Measurements from ENCODE around the gene TIMM17B. TPM values are rescaled to one million over a fixed set of nuclear protein-coding genes. Genes with fewer than 3 reads are reported as not detected.

The TIMM17B gene
- total and polyA plus RNA-seq, 2 donors (not counting 1 experiment from before 2014, with no cell fraction given), result 50.0 to 63.9 TPM

DNA sequence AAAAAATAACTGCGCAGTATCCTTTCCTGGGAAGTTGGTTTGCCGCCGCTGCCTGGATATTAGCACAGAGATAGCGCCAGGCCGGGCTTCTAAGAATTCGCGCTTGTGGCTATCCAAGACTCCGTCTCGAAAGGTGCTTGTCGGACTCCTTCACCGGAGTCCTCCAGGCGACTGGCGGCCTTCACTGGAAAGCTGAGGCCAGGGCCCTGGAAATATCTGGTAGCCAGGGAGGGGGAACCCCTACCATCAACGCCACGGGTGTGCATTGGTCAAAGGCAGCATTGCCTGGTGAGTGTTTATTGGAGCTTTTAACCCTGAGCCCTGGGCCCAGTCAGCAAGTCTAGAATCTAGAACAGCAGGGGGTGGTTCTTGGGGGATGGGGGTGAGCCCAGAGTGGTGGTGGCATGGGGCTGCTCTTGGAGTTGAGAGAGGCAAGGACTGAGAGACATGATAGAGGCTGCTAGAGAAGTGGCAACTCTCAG is 21.8 kb upstream of the TIMM17B start:
- no peaks in the 10 kb centered on the region for H3K9me3 ChIP-seq (ENCODE audit: control extremely low read depth in 1 of 3, control insufficient read depth in 2 of 3, insufficient read depth in 1 of 3, low read length in 2 of 3)
- peaks cover 65% of the 10 kb centered on the region for H3K79me2 ChIP-seq (ENCODE audit: control insufficient read depth, insufficient read depth, low read length)
- TF ChIP-seq EZH2 (IDR thresholded peaks at IDR 0.05; ENCODE audit: borderline replicate concordance, insufficient read depth, low read depth, low read length, poor library complexity, severe bottlenecking), result no peak
- TF ChIP-seq, protein P1, sequence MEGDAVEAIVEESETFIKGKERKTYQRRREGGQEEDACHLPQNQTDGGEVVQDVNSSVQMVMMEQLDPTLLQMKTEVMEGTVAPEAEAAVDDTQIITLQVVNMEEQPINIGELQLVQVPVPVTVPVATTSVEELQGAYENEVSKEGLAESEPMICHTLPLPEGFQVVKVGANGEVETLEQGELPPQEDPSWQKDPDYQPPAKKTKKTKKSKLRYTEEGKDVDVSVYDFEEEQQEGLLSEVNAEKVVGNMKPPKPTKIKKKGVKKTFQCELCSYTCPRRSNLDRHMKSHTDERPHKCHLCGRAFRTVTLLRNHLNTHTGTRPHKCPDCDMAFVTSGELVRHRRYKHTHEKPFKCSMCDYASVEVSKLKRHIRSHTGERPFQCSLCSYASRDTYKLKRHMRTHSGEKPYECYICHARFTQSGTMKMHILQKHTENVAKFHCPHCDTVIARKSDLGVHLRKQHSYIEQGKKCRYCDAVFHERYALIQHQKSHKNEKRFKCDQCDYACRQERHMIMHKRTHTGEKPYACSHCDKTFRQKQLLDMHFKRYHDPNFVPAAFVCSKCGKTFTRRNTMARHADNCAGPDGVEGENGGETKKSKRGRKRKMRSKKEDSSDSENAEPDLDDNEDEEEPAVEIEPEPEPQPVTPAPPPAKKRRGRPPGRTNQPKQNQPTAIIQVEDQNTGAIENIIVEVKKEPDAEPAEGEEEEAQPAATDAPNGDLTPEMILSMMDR (IDR thresholded peaks at IDR 0.05), result no peak
- intact Hi-C loops (cut with micrococcal nuclease), result loop anchor here (1.0 to 10.0 kb wide), 8 partner anchors 9 to 1705 kb away; partner anchors contain the start of genes CDK16, ELK1, PLP2 and TFE3
- peaks cover 0 to 46% of the 10 kb centered on the region in 2 experiments for H3K36me3 ChIP-seq (replicated peaks in 1 of 2; ENCODE audit: control extremely low read depth in 1 of 2, control insufficient read depth in 1 of 2, extremely low read depth in 1 of 2, insufficient read depth in 2 of 2, low read length in 1 of 2)
- H3K4me1 ChIP-seq (ENCODE audit: control insufficient read depth in 2 of 2, insufficient read depth in 2 of 2, low read length in 2 of 2), result peaks cover 34 to 50% of the 10 kb centered on the region in 2 donors
- WGBS (ENCODE audit: insufficient coverage), result 0% methylated on average over 7 of the region's 15 CpGs
- H2AFZ ChIP-seq (ENCODE audit: insufficient read depth, low read depth, low read length, poor library complexity, severe bottlenecking), result peak overlapping the region; percentile 45
- ATAC-seq (ENCODE audit: low read depth) (peak; percentile 9), DNase-seq (no peak)
- POLR2A ChIA-PET, result interaction anchor here (1.0 to 5.9 kb wide), 3 partner anchors 18 to 22 kb away, joined by 7 to 101 read pairs (median 18); partner anchors contain the start of genes PQBP1 and TIMM17B
- Mint-ChIP-seq H3K4me3 (peak overlapping the region; percentile 98), H3K4me1 (peaks cover 41% of the 10 kb centered on the region), H3K27me3 (no peaks in the 10 kb centered on the region), H3K9me3 (ENCODE audit: insufficient read depth) (no peaks in the 10 kb centered on the region), H3K27ac (peak overlapping the region; percentile 97)
- CTCF ChIA-PET, result interaction anchor here (0.7 to 4.0 kb wide), 5 partner anchors 18 to 271 kb away, joined by 3 to 28 read pairs (median 3); no protein-coding TSS in a partner anchor
- H3K4me2 ChIP-seq (replicated peaks; ENCODE audit: low read depth, low read length, poor library complexity, severe bottlenecking), result peak overlapping the region; percentile 77
- peaks cover 40% of the 10 kb centered on the region for H4K20me1 ChIP-seq (ENCODE audit: control insufficient read depth, insufficient read depth, low read length, poor library complexity, severe bottlenecking)
- no peaks in the 10 kb centered on the region for H3K27me3 ChIP-seq (replicated peaks in 1 of 4; ENCODE audit: control extremely low read depth in 1 of 4, control insufficient read depth in 3 of 4, insufficient read depth in 4 of 4, low read length in 3 of 4)
- H3K9ac ChIP-seq (ENCODE audit: low read length), result peak overlapping the region; percentile 90
- peak overlapping the region; percentile 84 to 92 for H3K27ac ChIP-seq (ENCODE audit: low read length in 2 of 2)
- H3K4me3 ChIP-seq (ENCODE audit: control extremely low read depth in 1 of 5, extremely low read depth in 1 of 5, insufficient read depth in 1 of 5, low read depth in 2 of 5, low read length in 4 of 5), result peak overlapping the region; percentile 27 to 94 (median 69)

All from B cell (primary cell).